HG02981 (cell line): ENCODE data around the gene VWA3A.
"Not testable (repeated sequence)": the region's sequence is repeated elsewhere in the genome, so short reads cannot be mapped to it uniquely, and the experiment has no call there.

Experiments used
- ATAC-seq: cut with Tn5 transposase; IDR thresholded peaks from one replicate; pipeline ENCODE4 v1.9.1; 2021; ENCODE audit warnings: mild to moderate bottlenecking, moderate library complexity; ENCODE audit not compliant: unreplicated experiment

VWA3A gene

GRCh38 chr16:22132801-22133200, 40.5 kb downstream of the VWA3A start:
- no peak for ATAC-seq

GRCh38 chr16:22138482-22138881, 46.1 kb downstream of the VWA3A start:
- ATAC-seq = no peak

- ATAC-seq = no peak
Observed at GRCh38 chr16:22139008-22139407, 46.7 kb downstream of the VWA3A start.

GRCh38 chr16:22139732-22140131, 47.4 kb downstream of the VWA3A start:
- ATAC-seq = no peak

GRCh38 chr16:22141767-22142166, 49.4 kb downstream of the VWA3A start:
- no peak for ATAC-seq

- ATAC-seq = no peak
Observed at GRCh38 chr16:22144520-22144919, 52.2 kb downstream of the VWA3A start.

GRCh38 chr16:22147853-22148252, 55.5 kb downstream of the VWA3A start:
- no peak for ATAC-seq

- ATAC-seq = no peak
Observed at GRCh38 chr16:22151246-22151998, 59.1 kb downstream of the VWA3A start.

GRCh38 chr16:22152316-22152715, 60.0 kb downstream of the VWA3A start:
- no peak for ATAC-seq

GRCh38 chr16:22153078-22153477, 60.7 kb downstream of the VWA3A start:
- ATAC-seq = not testable (repeated sequence)

GRCh38 chr16:22161401-22161800, 69.1 kb downstream of the VWA3A start:
- ATAC-seq = no peak

GRCh38 chr16:22161999-22162655, 69.8 kb downstream of the VWA3A start, which contains the start of gene SDR42E2:
Gene SDR42E2 (plus strand): TSS chr16:22162506. CDS start chr16:22165583, 3,077 bp downstream.
- ATAC-seq = no peak

GRCh38 chr16:22162656-22163009, 70.3 kb downstream of the VWA3A start:
- no peak for ATAC-seq

GRCh38 chr16:22163806-22164205, 71.5 kb downstream of the VWA3A start:
- no peak for ATAC-seq

GRCh38 chr16:22164482-22164881, 72.1 kb downstream of the VWA3A start:
- no peak for ATAC-seq

GRCh38 chr16:22165508-22166285, 73.4 kb downstream of the VWA3A start:
- ATAC-seq = no peak

GRCh38 chr16:22171953-22172352, 79.6 kb downstream of the VWA3A start:
- ATAC-seq = no peak

- ATAC-seq = not testable (repeated sequence)
Observed at GRCh38 chr16:22172642-22173041, 80.3 kb downstream of the VWA3A start.

GRCh38 chr16:22174642-22175041, 82.3 kb downstream of the VWA3A start:
- ATAC-seq = no peak

- ATAC-seq = no peak
Observed at GRCh38 chr16:22177968-22178930, 85.9 kb downstream of the VWA3A start.

GRCh38 chr16:22181426-22181825, 89.1 kb downstream of the VWA3A start:
- ATAC-seq = no peak
